Subcutaneous abdominal adipose tissue (tissue), 5 donors: ENCODE measurements around the gene CHCHD6.

Experiments used
- H3K27ac ChIP-seq: one replicate; pipeline ENCODE4 v1.7.0; 2013; ENCODE audit warnings: low read depth, mild to moderate bottlenecking, inconsistent platforms, low read length, moderate library complexity
- H3K27me3 ChIP-seq, 5 donors: one replicate each; pipeline ENCODE4 v1.7.0; 2013; ENCODE audit warnings: low read length in 5 of 5, inconsistent platforms in 1 of 5; ENCODE audit not compliant: control insufficient read depth in 5 of 5, insufficient read depth in 4 of 5
- H3K36me3 ChIP-seq, 5 donors: one replicate each; pipeline ENCODE4 v1.7.0; 2013; ENCODE audit warnings: low read length in 5 of 5; ENCODE audit not compliant: control insufficient read depth in 5 of 5, insufficient read depth in 5 of 5
- H3K4me1 ChIP-seq, 5 donors: one replicate each; pipeline ENCODE4 v1.7.0; 2013; ENCODE audit warnings: low read length in 5 of 5, mild to moderate bottlenecking in 3 of 5, moderate library complexity in 1 of 5; ENCODE audit not compliant: control insufficient read depth in 5 of 5, insufficient read depth in 5 of 5
- H3K4me3 ChIP-seq, 5 donors: one replicate each; pipeline ENCODE4 v1.7.0; 2013; ENCODE audit warnings: low read length in 5 of 5, low read depth in 1 of 5
- H3K9ac ChIP-seq, 5 donors: one replicate each; pipeline ENCODE4 v1.7.0; 2013; ENCODE audit warnings: low read length in 5 of 5, mild to moderate bottlenecking in 4 of 5, moderate library complexity in 3 of 5
- H3K9me3 ChIP-seq, 5 donors: one replicate each; pipeline ENCODE4 v1.7.0; 2013; ENCODE audit warnings: low read length in 5 of 5; ENCODE audit not compliant: control insufficient read depth in 5 of 5
- donor health status: healthy.
- donor health status: healthy.
- donor health status: healthy.
- donor health status: healthy.
- donor health status: healthy.

CHCHD6 gene

DNA sequence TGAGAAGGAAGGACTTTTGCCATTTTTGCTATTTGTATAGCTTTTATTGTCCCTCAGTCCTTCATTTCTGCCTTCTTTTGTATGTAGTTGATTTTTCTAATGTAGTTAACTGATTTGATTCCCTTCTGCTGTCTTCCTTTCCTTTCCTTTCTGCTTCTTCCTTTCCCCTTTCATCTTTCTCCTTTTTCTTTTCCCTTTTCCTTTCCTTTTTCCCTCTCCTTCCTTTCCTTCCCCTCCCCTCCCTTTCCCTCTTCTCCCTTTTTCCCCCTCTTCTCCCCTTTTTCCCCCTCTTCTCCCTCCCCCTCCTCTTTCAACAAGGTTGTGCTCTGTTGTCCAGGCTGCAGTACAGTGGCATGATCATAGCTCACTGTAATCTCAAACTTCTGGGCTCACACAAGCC is 59.0 kb downstream of the CHCHD6 start:
- Histone ChIP-seq H3K4me1 (no peaks in the 10 kb centered on the region), H3K27me3 (no peaks in the 10 kb centered on the region), H3K9me3 (no peaks in the 10 kb centered on the region), H3K27ac (no peak overlapping the region), H3K4me3 (no peak overlapping the region), H3K9ac (no peak overlapping the region), H3K36me3 (no peaks in the 10 kb centered on the region)

DNA sequence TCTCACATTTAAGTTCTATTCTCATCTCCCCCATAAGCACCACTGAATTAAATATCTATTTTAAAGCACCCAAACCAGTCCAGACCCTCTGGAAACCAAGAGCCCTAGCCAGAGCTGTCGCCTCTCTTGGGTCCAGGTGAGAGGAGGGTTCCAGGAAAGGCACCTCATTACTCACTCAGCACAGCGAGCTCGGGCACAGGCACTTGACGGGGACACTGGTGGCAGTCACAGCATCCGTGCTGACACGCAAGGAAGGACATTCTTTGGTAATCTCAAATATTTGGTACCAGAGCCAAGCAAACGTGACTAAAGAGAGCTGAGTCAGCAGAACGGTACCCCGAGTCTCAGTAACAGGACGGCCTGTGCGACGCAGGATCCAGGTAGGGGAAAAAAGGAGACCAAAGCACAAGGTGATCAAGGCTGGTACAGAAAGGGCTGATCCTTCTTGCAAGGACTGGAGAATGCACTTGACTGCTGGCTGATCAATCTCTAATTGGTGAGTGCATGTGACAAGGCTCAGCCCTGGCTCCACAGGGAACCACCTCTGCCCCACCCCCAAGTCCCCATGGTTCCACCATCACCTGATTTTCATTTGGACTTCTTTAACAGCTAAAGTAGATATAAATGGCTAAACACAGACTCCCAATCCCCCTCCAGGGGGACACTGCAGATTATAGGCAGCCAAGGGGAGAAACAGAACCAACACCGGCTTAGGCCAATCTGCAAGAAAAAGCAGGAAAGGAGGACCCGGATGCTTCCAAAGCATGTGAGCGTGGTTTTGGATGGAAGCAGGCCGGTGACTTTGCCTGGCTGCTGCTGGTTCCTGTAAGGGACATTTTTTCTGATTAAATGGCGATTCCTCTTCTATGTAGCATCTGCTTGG is 61.4 kb downstream of the CHCHD6 start:
- Histone ChIP-seq H3K9me3 (no peaks in the 10 kb centered on the region), H3K4me1 (no peaks in the 10 kb centered on the region), H3K36me3 (no peaks in the 10 kb centered on the region), H3K27me3 (no peaks in the 10 kb centered on the region), H3K9ac (no peak overlapping the region), H3K4me3 (no peak overlapping the region), H3K27ac (no peak overlapping the region)

DNA sequence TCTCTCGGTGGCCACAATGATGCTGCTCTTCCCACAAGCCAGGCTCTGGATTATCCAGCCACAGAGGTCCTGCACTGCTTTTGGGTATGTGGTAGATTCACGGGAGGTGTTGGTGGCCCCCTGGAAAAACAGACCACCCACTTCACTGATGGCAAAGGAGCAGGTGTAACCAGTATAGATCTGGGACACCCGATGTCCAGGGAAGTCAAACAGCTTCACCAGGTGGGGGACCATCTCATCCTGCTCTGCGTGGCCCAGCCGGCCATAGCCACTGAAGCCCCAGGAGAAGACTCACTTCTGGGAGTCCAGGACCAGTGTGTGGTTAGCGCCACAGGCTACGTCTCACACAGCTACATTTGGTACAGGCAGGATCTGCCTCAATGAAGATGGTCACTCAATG is 62.6 kb downstream of the CHCHD6 start:
- no peaks in the 10 kb centered on the region for H3K4me1 ChIP-seq

DNA sequence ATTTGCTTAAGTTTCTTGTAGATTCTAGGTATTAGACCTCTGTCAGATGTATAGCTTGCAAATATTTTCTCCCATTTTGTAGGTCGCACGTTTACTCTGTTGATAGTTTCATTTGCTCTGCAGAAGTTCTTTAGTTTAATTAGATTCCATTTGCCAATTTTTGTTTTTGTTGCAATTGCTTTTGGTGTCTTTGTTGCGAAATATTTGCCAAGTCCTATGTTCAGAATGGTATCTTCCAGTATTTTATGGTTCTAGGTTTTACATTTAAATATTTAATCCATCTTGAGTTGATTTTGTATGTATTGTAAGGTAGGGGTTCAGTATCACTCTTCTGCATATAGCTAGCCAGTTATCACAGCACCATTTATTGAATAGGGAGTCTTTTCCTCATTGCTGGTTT is 64.9 kb downstream of the CHCHD6 start:
- Histone ChIP-seq H3K27me3 (no peaks in the 10 kb centered on the region), H3K27ac (no peak overlapping the region), H3K4me1 (no peaks in the 10 kb centered on the region), H3K9me3 (no peaks in the 10 kb centered on the region), H3K36me3 (no peaks in the 10 kb centered on the region), H3K9ac (no peak overlapping the region), H3K4me3 (no peak overlapping the region)

More for the DNA sequence above, 62.6 kb downstream of the CHCHD6 start:
- Histone ChIP-seq H3K9me3 (no peaks in the 10 kb centered on the region), H3K4me3 (no peak overlapping the region), H3K27me3 (no peaks in the 10 kb centered on the region), H3K36me3 (no peaks in the 10 kb centered on the region), H3K9ac (no peak overlapping the region), H3K27ac (no peak overlapping the region)

- H3K27ac ChIP-seq, result no peak overlapping the region
- peaks cover 0 to 5% (median 2%) of the 10 kb centered on the region in 5 donors for H3K4me1 ChIP-seq
- H3K4me3 ChIP-seq, result no peak overlapping the region
- no peaks in the 10 kb centered on the region for H3K36me3 ChIP-seq
- H3K9ac ChIP-seq, result no peak overlapping the region
- no peaks in the 10 kb centered on the region for H3K9me3 ChIP-seq
- H3K27me3 ChIP-seq, result no peaks in the 10 kb centered on the region
Measured at GRCh38 chr3:126770096-126770495, 66.1 kb downstream of the CHCHD6 start.

- H3K4me1 ChIP-seq, result peaks cover 0 to 10% (median 4%) of the 10 kb centered on the region in 5 donors
Measured at GRCh38 chr3:126773167-126773566, 69.1 kb downstream of the CHCHD6 start.

DNA sequence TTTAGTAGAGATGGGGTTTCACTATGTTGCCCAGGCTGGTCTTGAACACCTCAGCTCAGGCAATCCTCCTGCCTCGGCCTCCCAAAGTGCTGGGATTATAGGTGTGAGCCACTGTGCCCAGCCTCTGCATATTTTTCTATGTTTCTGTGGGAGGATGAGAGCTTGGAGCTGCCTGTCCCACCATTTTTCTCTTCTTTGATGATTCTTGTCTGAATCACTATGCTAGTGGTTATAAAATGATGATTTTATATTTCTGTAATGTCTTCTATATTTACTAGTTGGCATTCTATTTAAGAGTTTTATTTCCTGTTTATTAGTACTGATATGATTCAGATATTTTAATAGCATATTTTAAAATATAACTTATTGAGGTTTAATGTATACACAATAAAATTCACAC is 69.7 kb downstream of the CHCHD6 start:
- no peak overlapping the region for H3K4me3 ChIP-seq
- H3K4me1 ChIP-seq, result peaks cover 0 to 10% (median 4%) of the 10 kb centered on the region in 5 donors
- no peak overlapping the region for H3K27ac ChIP-seq
- no peak overlapping the region for H3K9ac ChIP-seq
- H3K9me3 ChIP-seq, result no peaks in the 10 kb centered on the region
- H3K36me3 ChIP-seq, result no peaks in the 10 kb centered on the region
- no peaks in the 10 kb centered on the region for H3K27me3 ChIP-seq

More at GRCh38 chr3:126773167-126773566, 69.1 kb downstream of the CHCHD6 start:
- H3K27ac ChIP-seq, result no peak overlapping the region
- H3K9ac ChIP-seq, result no peak overlapping the region
- no peaks in the 10 kb centered on the region for H3K9me3 ChIP-seq
- no peaks in the 10 kb centered on the region for H3K36me3 ChIP-seq
- H3K27me3 ChIP-seq, result no peaks in the 10 kb centered on the region
- H3K4me3 ChIP-seq, result no peak overlapping the region

DNA sequence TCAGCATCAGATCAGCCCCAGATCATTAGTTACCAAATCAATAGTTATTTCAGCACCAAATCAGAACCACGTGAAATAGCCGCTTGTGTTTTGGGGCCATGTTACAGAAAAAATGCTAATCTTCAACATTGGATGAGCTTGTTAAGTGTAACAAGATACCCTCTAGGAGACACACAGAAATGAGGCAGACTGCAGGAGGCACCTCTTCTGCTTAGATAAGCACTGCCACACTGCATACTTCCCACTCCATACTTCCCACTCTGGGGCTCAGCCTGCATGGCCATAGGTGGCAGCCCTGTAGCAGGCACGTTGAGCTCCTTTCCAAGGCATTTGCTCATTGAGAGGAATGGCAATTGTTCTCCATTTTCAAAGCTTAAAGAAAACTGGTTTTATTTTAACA is 73.3 kb downstream of the CHCHD6 start:
- Histone ChIP-seq H3K9me3 (no peaks in the 10 kb centered on the region), H3K9ac (peak overlapping the region in 1 of 5 donors; percentile 19), H3K27ac (no peak overlapping the region), H3K4me1 (peaks cover 4 to 21% (median 7%) of the 10 kb centered on the region in 5 donors), H3K36me3 (no peaks in the 10 kb centered on the region), H3K4me3 (no peak overlapping the region), H3K27me3 (no peaks in the 10 kb centered on the region)

DNA sequence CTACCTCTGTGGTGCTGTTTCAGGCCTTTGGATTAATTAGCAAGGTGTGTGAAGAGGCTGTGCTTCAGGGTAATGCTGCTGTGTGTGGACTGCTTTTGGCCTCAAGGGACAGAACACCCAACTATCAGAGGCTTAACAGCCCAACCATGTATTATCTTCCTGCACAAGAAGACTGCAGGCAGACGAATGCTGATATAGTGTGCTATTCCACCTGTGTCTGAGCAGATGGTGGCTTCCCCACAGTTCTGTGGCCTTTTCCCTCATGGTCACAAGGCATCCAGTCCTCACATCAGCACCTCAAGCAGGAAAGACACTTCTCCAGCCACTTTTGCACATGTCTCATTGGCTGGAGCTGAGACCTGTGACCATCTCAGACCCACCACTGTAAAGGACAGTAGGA is 76.6 kb downstream of the CHCHD6 start:
- Histone ChIP-seq H3K27me3 (no peaks in the 10 kb centered on the region), H3K9me3 (no peaks in the 10 kb centered on the region), H3K9ac (no peak overlapping the region), H3K36me3 (no peaks in the 10 kb centered on the region), H3K4me3 (no peak overlapping the region), H3K4me1 (peaks cover 3 to 21% (median 6%) of the 10 kb centered on the region in 5 donors), H3K27ac (no peak overlapping the region)

DNA sequence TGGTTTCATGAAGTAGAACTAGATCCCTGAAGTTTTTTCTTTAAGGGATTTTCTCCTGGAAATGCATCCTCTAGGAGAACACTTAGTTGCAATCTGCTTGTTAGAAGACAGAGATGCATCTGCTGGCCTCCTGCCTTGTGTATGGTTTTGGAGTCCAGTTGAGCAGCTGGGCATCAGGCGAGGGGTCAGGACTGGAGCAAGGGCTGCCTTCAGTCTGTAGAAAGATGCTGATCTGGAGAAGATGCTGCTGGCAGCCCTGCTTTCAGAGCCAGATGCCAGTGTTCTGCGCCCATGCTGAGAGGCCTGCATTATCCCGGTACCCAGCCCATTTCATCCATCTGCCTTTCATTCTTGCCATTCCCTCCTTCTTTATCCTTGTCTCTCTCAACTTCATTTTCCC is 77.4 kb downstream of the CHCHD6 start:
- Histone ChIP-seq H3K27ac (no peak overlapping the region), H3K36me3 (no peaks in the 10 kb centered on the region), H3K9me3 (no peaks in the 10 kb centered on the region), H3K27me3 (no peaks in the 10 kb centered on the region), H3K4me1 (peaks cover 3 to 19% (median 6%) of the 10 kb centered on the region in 5 donors), H3K4me3 (no peak overlapping the region), H3K9ac (no peak overlapping the region)
